ENCODE results near the gene TMEM108. TPM values are rescaled to one million over a fixed set of nuclear protein-coding genes. Genes with fewer than 3 reads are reported as not detected.

Gene TMEM108
- total RNA-seq, 4 donors from 2014 or later, result 0.54 to 2.9 (median 1.4) TPM

DNA sequence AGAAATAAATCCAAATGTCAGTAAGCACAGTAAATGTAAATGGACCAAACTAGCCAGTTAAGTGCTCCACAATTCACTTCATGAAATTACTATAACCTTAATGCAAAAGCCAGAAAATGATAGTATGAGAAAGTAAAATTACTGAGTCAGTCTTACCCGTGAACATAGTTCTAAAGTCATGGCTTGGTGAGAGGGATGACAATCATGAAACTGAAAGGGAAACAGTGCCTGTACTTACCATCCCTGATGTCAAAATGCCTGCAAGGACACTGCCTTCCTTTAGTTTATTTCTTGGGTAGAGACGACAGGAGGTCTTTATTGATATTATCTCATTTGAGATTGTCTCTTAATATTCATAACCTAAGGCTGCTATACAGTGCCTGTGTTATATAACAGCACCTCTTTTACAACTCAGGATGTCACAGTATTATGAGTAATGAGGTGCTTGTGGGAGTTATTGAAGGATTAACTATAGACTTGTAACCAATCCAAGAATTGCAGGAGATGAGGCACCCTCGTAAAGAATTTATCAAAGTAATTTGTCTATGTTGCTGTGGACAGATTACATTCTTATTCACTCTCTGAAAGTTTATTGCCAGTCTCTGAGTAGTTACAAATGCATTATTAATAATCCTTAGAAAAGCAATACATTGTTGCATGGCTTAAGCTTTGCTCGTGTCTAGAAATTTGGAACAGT is 218.7 kb downstream of the TMEM108 start:
- intact Hi-C loops (cut with DNase I; ENCODE audit: low total_unique reads), result no loop called here
- 36 to 45% methylated on average over 4 of the region's 4 CpGs for WGBS, 2 donors
- TF ChIP-seq POLR2A (IDR thresholded peaks at IDR 0.05), result no peak
- TF ChIP-seq, protein P1, sequence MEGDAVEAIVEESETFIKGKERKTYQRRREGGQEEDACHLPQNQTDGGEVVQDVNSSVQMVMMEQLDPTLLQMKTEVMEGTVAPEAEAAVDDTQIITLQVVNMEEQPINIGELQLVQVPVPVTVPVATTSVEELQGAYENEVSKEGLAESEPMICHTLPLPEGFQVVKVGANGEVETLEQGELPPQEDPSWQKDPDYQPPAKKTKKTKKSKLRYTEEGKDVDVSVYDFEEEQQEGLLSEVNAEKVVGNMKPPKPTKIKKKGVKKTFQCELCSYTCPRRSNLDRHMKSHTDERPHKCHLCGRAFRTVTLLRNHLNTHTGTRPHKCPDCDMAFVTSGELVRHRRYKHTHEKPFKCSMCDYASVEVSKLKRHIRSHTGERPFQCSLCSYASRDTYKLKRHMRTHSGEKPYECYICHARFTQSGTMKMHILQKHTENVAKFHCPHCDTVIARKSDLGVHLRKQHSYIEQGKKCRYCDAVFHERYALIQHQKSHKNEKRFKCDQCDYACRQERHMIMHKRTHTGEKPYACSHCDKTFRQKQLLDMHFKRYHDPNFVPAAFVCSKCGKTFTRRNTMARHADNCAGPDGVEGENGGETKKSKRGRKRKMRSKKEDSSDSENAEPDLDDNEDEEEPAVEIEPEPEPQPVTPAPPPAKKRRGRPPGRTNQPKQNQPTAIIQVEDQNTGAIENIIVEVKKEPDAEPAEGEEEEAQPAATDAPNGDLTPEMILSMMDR (IDR thresholded peaks at IDR 0.05), result no peak
- H3K4me3 ChIP-seq (ENCODE audit: low read depth, poor library complexity, severe bottlenecking), result no peak overlapping the region
- DNase-seq (ENCODE audit: low spot score in 2 of 2), result no peak

DNA sequence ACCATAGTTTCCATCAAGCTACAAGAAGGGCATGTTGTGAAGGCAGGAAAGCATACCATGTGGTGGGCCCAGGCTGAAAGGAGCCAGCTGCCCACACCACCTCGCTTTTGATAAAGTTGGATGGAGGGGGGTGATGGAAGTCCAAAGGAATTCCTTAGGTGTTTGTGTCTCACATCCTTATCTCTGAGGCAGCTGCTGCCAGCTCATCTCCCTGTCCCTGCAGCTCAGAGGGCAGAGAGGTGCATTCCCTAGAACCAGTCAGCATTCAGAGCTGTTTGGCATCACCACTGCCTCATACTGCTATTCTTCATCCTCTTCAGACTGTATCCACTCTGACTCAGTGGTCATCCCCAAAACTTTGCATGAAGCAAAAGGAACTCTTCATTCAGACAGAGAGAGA is 220.2 kb downstream of the TMEM108 start:
- TF ChIP-seq, protein P1 (IDR thresholded peaks at IDR 0.05), result no peak
- TF ChIP-seq POLR2A (IDR thresholded peaks at IDR 0.05), result no peak
- no peak for DNase-seq (ENCODE audit: low spot score in 2 of 2)
- WGBS, 2 donors, result 82 to 87% methylated on average over 1 of the region's 1 CpG
- H3K4me3 ChIP-seq (ENCODE audit: low read depth, poor library complexity, severe bottlenecking), result no peak overlapping the region
- intact Hi-C loops (cut with DNase I; ENCODE audit: low total_unique reads), result no loop called here

DNA sequence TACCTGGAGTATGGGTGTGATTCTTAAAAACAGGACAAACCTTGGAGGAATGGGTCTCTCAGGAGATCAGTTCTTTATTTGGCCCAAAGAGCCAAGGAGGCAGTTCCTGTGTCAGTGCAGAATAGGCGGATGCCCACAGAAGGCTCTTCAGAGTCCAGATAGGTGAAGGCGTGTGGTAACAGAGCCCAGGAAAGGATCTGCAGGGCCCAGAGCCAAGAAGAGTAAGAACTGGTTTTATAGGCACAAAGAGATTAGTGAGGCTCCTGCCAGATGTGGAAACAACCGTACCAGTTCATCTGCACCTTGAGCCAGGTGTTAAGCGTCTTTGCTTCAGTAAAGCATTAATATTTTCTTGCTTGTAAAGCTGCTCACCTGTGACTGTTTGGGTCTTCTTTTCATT is 221.6 kb downstream of the TMEM108 start:
- peak in 1 of 2 donors; percentile 46 for DNase-seq (ENCODE audit: low spot score in 2 of 2)
- H3K4me3 ChIP-seq (ENCODE audit: low read depth, poor library complexity, severe bottlenecking), result no peak overlapping the region
- intact Hi-C loops (cut with DNase I; ENCODE audit: low total_unique reads), result no loop called here
- TF ChIP-seq, protein P1 (IDR thresholded peaks at IDR 0.05), result no peak
- TF ChIP-seq POLR2A (IDR thresholded peaks at IDR 0.05), result no peak
- WGBS, 2 donors, result 48 to 58% methylated on average over 4 of the region's 4 CpGs

DNA sequence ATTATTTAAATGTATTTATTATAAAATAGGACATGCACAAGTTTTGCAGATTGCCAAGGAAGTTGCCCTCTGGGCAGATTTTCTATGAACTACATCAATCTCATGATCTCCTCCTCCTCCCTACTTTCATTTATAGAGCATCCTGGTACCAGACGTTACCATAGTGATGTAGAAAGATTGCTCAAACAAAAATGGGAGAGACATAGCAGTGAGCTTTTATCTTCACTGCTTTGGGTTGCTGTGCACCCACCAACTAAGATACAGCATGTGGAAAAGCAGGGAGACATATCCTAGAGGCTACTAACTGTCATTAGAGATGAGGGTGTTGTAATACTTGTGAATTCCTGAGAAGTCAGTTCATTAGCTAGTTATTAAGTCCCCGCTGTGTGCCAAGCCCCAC is 224.1 kb downstream of the TMEM108 start:
- 61 to 71% methylated on average over 2 of the region's 2 CpGs for WGBS, 2 donors
- no peak for TF ChIP-seq POLR2A (IDR thresholded peaks at IDR 0.05)
- TF ChIP-seq, protein P1 (IDR thresholded peaks at IDR 0.05), result no peak
- no peak overlapping the region for H3K4me3 ChIP-seq (ENCODE audit: low read depth, poor library complexity, severe bottlenecking)
- DNase-seq (ENCODE audit: low spot score in 2 of 2), result no peak
- intact Hi-C loops (cut with DNase I; ENCODE audit: low total_unique reads), result no loop called here

DNA sequence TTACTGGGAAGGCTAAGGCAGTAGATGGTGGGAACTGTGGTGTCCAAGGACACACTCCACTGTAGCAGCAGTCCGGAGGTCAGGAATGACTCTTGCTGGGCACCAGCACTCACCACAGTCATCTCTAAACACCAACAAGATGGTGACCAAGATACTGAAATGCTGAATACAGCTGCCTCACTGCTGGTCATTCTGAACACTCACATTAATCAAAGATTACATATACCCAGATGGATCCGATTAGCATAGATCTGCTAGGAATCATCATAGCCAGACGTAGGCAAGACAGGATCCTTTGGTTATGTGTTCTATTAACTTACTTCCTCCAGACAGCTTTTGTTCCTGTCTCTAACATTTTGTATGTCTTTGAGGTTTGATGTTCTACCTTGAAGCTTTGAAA is 226.7 kb downstream of the TMEM108 start:
- intact Hi-C loops (cut with DNase I; ENCODE audit: low total_unique reads), result no loop called here
- no peak overlapping the region for H3K4me3 ChIP-seq (ENCODE audit: low read depth, poor library complexity, severe bottlenecking)
- 71 to 86% methylated on average over 3 of the region's 3 CpGs for WGBS, 2 donors
- TF ChIP-seq, protein P1 (IDR thresholded peaks at IDR 0.05), result no peak
- TF ChIP-seq POLR2A (IDR thresholded peaks at IDR 0.05), result no peak
- no peak for DNase-seq (ENCODE audit: low spot score in 2 of 2)

DNA sequence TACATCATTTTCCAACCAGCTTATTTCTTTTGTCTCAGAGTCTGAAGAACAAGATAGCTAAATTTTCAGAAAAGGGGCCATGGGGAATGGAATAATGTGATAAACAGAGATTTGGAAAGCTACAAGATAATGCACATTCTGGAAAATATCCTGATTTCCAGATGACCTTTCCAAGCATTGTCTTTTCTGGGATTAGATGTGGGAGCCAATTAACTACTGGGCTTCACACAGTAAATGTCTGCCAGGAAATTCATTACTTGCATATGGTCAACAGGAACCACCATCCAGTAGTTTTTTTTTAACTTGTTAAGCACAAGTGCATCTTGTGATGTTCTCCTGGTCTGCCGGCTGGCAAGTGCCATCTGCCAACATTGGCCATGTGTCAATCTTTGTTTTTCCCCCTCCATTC is 230.5 kb downstream of the TMEM108 start:
- 13 to 30% methylated on average over 1 of the region's 1 CpG for WGBS, 2 donors
- H3K4me3 ChIP-seq (ENCODE audit: low read depth, poor library complexity, severe bottlenecking), result no peak overlapping the region
- no peak for DNase-seq (ENCODE audit: low spot score in 2 of 2)
- intact Hi-C loops (cut with DNase I; ENCODE audit: low total_unique reads), result no loop called here
- TF ChIP-seq, protein P1 (IDR thresholded peaks at IDR 0.05), result no peak

Data from lower leg skin (tissue), 4 donors.